ENCODE data around the gene SDE2.
"Not testable (repeated sequence)": the region's sequence is repeated elsewhere in the genome, so short reads cannot be mapped to it uniquely, and the experiment has no call there.

DNA sequence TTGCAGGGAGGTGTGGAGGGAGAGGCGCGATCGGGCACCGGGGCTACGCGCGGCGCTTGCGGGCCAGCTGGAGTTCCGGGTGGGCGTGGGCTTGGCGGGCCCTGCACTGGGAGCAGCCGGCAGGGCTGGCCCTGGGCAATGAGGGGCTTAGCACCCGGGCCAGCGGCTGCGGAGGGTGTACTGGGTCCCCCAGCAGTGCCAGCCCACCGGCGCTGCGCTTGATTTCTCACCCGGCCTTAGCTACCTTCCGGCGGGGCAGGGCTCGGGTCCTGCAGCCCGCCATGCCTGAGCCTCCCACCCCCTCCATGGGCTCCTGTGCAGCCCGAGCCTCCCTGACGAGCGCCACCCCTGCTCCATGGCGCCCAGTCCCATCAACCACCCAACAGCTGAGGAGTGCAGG is 29.4 kb downstream of the SDE2 start:
- TF ChIP-seq POLR2A, CTCF (IDR thresholded peaks at IDR 0.05): not testable (repeated sequence)

All from prostate gland (tissue), 2 donors.